DLD1 (cell line): ENCODE measurements around the gene NOD1.
"Not testable (repeated sequence)": the region's sequence is repeated elsewhere in the genome, so short reads cannot be mapped to it uniquely, and the experiment has no call there.

Source experiments
- in situ Hi-C: cut with HindIII; loops from 2 replicates; pipeline ENCODE4 v1.10.0; 2017; ENCODE audit warnings: low sequenced_read_pairs

Gene NOD1

GRCh38 chr7:30504301-30505173, 26.0 kb upstream of the NOD1 start, which contains the start of gene GGCT:
Gene GGCT (minus strand): TSS chr7:30504829. CDS start chr7:30504709, 120 bp downstream.
- in situ Hi-C loops, result no loop called here

DNA sequence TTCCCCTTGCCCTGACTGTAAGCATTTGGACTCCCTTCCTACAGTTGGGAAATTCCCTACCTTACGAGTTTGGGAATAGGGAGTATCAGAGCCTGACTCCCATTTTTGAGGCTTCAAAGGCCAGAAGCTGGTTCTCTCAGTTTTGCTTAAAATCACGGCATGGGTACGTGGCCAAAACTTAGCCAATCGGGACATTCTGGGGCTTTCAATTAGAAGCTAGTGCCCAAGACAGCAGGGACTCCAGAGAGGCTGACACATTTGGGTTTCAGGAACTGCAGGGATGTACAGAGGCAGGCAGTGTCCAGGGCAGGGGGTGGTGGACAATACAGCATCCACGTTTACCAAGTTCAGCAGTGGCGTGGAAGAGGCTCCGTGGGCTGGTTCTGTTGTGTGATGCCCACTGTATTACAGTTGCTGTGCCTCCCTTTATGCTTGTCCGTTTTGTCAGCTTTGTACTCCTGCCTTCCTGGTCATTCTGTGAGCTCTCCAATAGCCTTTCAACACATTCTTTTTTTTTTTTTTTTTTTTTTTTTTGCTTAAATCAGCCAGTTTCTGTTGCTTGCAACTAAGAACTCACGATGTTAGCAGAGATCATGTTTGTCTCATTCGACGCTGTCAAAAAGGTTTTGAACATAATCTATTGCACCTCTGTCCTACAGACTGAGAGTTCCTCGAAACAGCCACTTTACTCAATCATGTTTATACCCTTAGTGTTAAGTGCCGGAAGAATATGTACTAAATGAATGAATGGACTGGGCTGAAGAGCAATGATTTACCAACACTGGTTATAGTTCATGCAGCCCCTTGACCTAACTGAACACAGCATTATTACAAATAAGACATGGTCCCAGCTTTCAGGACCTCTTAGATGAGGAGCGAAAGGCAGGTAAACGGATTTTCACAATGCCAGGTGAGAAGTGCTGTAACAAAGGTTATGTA, 25.0 kb upstream of the NOD1 start:
- in situ Hi-C loops, result no loop called here

- in situ Hi-C loops, result no loop called here
Measured at GRCh38 chr7:30502470-30503251, 24.1 kb upstream of the NOD1 start.

DNA sequence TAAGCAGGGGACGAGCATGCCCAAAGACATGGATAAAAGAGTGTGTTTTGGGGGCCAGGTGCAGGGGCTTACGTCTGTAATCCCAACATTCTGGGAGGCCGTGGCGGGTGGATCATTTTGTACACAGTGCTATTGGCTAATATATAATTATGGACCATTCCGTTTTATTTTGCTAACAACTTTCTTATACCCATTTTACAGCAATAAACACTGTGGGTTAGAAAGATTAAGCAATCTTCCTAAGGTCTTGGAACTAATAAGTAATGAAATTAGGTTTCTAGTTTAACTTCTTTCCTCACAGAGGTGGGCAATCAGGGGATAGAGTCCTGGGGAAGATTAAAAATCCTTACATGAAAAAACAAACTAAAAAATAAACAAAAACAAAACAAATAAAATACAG, 22.7 kb upstream of the NOD1 start:
- in situ Hi-C loops, result no loop called here

GRCh38 chr7:30493228-30493627, 14.6 kb upstream of the NOD1 start:
- in situ Hi-C loops, result no loop called here

DNA sequence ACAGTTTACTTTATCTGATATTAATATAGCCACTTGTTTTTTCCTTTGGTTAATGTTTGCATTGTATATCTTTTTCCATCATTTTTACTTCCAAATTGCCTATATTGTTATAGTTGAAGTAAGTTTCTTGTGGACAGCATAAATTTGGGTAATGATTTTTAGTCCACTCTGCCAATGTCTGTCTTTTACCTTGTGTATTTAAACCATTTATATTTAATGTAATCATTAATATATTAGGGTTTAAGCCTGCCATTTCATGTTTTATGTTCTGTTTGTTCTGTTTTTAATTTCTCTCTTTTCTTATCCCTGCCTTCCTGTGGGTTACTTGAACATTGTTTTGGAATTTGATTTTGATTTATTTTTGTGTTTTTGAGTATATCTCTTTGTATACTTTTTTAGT, 12.8 kb upstream of the NOD1 start:
- in situ Hi-C loops, result no loop called here

DNA sequence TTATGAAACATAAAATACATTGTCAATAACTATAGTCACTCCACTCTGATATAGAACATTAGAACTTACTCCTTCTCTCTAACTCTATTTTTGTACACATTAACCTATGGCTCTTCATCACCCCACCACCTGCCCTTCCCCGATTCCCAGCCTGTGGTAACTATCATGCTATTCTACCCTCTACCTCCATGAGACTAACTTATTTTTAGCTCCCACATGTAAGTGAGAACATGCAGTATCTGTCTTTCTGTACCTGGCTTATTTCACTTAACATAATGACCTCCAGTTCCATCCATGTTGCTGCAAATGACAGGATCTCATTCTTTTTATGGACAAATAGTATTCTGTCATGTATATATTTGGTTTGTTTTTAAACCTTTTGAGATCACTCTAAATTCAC, 8.8 kb upstream of the NOD1 start:
- in situ Hi-C loops, result no loop called here

GRCh38 chr7:30485667-30486066, 7.1 kb upstream of the NOD1 start:
- in situ Hi-C loops, result no loop called here

GRCh38 chr7:30481416-30481815, 2.8 kb upstream of the NOD1 start:
- in situ Hi-C loops, result not testable (repeated sequence)

DNA sequence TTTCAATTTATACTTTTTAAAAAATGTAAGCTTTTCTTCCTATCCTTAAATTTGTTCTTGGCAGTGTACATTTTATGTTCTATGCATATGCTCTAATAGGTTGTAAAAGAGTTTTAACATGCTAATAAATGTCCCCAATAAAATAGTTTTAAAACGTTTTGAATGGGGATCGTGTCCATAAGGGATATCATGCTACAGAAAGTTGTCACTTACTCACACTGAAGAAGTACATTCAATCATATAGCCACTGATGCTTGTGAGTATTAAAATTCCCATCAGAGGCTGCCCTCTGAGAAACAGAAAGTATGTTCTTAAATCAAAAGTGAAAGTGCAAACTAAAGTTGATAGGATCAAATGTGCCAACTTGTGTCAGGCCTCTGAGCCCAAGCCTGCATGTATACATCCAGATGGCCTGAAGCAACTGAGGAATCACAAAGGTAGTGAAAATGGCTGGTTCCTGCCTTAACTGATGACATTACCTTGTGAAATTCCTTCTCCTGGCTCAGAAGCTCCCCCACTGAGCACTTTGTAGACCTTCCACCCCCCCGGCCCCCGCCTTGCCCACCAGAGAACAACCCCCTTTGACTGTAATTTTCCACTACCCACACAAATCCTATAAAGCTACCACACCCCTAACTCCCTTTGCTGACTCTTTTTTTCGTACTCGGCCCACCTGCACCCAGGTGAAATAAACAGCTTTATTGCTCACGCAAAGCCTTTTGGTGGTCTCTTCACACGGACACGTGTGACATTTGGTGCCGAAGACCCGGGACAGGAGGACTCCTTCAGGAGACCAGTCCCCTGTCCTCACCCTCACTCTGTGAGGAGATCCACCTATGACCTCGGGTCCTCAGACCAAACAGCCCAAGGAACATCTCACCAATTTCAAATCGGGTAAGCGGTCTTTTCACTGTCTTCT, 877 bp upstream of the NOD1 start:
- in situ Hi-C loops, result no loop called here

GRCh38 chr7:30476459-30477145, 2.0 kb downstream of the NOD1 start:
- in situ Hi-C loops, result no loop called here

- in situ Hi-C loops, result no loop called here
Measured at GRCh38 chr7:30475580-30475979, 3.0 kb downstream of the NOD1 start.

- in situ Hi-C loops, result no loop called here
Measured at GRCh38 chr7:30474893-30475292, 3.7 kb downstream of the NOD1 start.

GRCh38 chr7:30474485-30474884, 4.1 kb downstream of the NOD1 start:
- in situ Hi-C loops, result no loop called here

DNA sequence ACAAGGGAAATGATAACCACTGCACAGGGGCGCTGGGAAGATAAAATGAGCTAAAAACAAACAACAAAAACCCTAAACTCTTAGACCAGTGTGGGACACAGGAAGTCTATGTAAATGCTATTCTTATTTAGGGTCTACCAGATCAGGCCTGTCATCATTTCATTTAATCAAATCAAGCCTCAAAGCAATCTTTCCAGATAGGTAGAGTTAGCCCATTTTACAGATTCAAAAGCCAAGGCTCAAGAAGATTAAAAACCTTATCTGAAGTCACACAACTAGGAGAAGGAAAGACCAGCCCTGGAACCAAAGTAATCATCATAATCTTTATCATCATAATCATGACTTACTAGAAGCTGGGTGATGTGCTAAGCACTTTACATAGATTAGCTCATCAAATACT, 4.7 kb downstream of the NOD1 start:
- in situ Hi-C loops, result no loop called here

- in situ Hi-C loops, result no loop called here
Measured at GRCh38 chr7:30472784-30473775, 5.5 kb downstream of the NOD1 start.

DNA sequence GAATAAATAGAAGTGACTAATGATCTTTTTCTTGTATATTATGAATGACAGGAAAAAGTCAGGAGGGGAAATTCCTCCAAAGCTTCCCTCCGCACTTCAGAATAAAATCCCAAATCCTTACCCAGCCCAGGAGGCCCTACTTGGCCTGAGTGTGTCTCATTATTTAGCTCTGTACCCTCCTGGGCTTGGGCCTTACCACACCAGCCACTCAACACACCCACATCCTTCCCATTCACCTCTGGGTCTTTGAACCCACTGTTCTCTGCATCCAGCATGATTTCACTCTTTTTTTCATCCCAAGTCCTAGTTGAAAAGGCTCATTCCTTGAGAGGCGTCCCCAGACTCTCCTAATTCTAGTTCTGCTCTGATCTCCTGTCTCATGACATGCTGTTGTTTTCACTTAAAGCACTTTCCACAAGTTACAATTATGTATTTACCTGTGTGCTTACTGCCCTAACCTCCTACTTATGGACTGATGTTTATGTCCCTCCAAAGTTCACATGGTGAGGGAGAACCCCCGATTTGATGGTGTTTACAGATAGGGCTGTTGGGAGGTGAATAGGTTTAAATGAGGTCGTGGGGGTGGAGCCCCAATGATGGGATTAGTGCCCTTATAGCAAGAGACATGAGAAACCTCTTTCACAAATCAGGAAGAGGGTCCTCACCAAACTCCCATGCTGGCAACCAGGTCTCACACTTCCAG, 6.4 kb downstream of the NOD1 start:
- in situ Hi-C loops, result no loop called here

- in situ Hi-C loops, result no loop called here
Measured at GRCh38 chr7:30471205-30471604, 7.4 kb downstream of the NOD1 start.
